Hematopoietic multipotent progenitor cell treated with erythropoietin and hydrocortisone succinate and interleukin-3 and kit ligand, for 15 days (in vitro differentiated cells): ENCODE results near the gene NRG3.
"Not testable (repeated sequence)": the region's sequence is repeated elsewhere in the genome, so short reads cannot be mapped to it uniquely, and the experiment has no call there.

Source experiments
- DNase-seq: peaks from one replicate; pipeline ENCODE4 v3.0.0-alpha.2; 2015; ENCODE audit warnings: low spot score

Gene NRG3

GRCh38 chr10:82574081-82574480 lies 699.1 kb downstream of the NRG3 start:
- DNase-seq: no peak

- DNase-seq: no peak
These were observed 700.3 kb downstream of the NRG3 start for GRCh38 chr10:82575318-82575717.

GRCh38 chr10:82576093-82576492 lies 701.1 kb downstream of the NRG3 start:
- no peak for DNase-seq

GRCh38 chr10:82581940-82582339 lies 706.9 kb downstream of the NRG3 start:
- no peak for DNase-seq

- DNase-seq: no peak
These were observed 716.4 kb downstream of the NRG3 start for GRCh38 chr10:82591421-82591820.

GRCh38 chr10:82597840-82598239 lies 722.8 kb downstream of the NRG3 start:
- no peak for DNase-seq

- DNase-seq: no peak
These were observed 734.9 kb downstream of the NRG3 start for GRCh38 chr10:82609845-82610244.

- no peak for DNase-seq
These were observed 743.0 kb downstream of the NRG3 start for GRCh38 chr10:82618007-82618406.

- DNase-seq: no peak
These were observed 746.7 kb downstream of the NRG3 start for GRCh38 chr10:82621680-82622079.

- no peak for DNase-seq
These were observed 747.5 kb downstream of the NRG3 start for GRCh38 chr10:82622479-82622878.

- no peak for DNase-seq
These were observed 750.7 kb downstream of the NRG3 start for GRCh38 chr10:82625512-82626189.

- no peak for DNase-seq
These were observed 753.4 kb downstream of the NRG3 start for GRCh38 chr10:82628373-82628772.

GRCh38 chr10:82643076-82643475 lies 768.1 kb downstream of the NRG3 start:
- no peak for DNase-seq

- DNase-seq: no peak
These were observed 768.6 kb downstream of the NRG3 start for GRCh38 chr10:82643601-82644000.

- no peak for DNase-seq
These were observed 770.2 kb downstream of the NRG3 start for GRCh38 chr10:82645221-82645620.

- DNase-seq: no peak
These were observed 778.5 kb downstream of the NRG3 start for GRCh38 chr10:82653244-82654155.

- DNase-seq: no peak
These were observed 785.2 kb downstream of the NRG3 start for GRCh38 chr10:82660205-82660604.

- no peak for DNase-seq
These were observed 786.0 kb downstream of the NRG3 start for GRCh38 chr10:82660986-82661385.

GRCh38 chr10:82661701-82662100 lies 786.7 kb downstream of the NRG3 start:
- no peak for DNase-seq

GRCh38 chr10:82668221-82668895 lies 793.4 kb downstream of the NRG3 start:
- no peak for DNase-seq

- no peak for DNase-seq
These were observed 799.0 kb downstream of the NRG3 start for GRCh38 chr10:82674036-82674435.

GRCh38 chr10:82677932-82678331 lies 802.9 kb downstream of the NRG3 start:
- DNase-seq: not testable (repeated sequence)

GRCh38 chr10:82678451-82678850 lies 803.5 kb downstream of the NRG3 start:
- not testable (repeated sequence) for DNase-seq
